Transverse colon (tissue), 4 donors: ENCODE data around the gene NPAS3. TPM values are rescaled to one million over a fixed set of nuclear protein-coding genes. Genes with fewer than 3 reads are reported as not detected.

ENCODE experiments used
- DNase-seq: peaks from one replicate; pipeline ENCODE4 v3.0.0-alpha.2; 2019
- H3K27ac ChIP-seq, 4 donors: fragments of 200-600 bp; sonication (generic); 2 replicates each; pipeline ENCODE4 v1.5.1; 2016 to 2018; ENCODE audit warnings: inconsistent platforms in 4 of 4
- H3K27me3 ChIP-seq: fragments of 200-600 bp; sonication (generic); 2 replicates; pipeline ENCODE4 v1.5.1; 2017; ENCODE audit warnings: inconsistent platforms
- H3K36me3 ChIP-seq, 4 donors: fragments of 200-600 bp; sonication (generic); 2 replicates each; pipeline ENCODE4 v1.5.1; 2017 to 2019; ENCODE audit warnings: inconsistent platforms in 4 of 4
- H3K4me1 ChIP-seq, 4 donors: fragments of 200-600 bp; sonication (generic); 2 replicates each; pipeline ENCODE4 v1.5.1; 2017 to 2020; ENCODE audit warnings: inconsistent platforms in 4 of 4
- H3K4me3 ChIP-seq, 4 donors: fragments of 200-600 bp; sonication (generic); 1 replicate in 1 of 4; 2 replicates in 3 of 4; pipeline versions ENCODE4 v1.5.1 to v1.6.1; 2017 to 2019; ENCODE audit warnings: inconsistent platforms in 4 of 4
- H3K9me3 ChIP-seq, 2 donors: fragments of 200-600 bp; sonication (generic); 2 replicates each; pipeline ENCODE4 v1.5.1; 2017 to 2019; ENCODE audit warnings: inconsistent platforms in 2 of 2
- CTCF ChIP-seq, 5 experiments: fragments of 200-600 bp in 3 of 5; fragments of 450-650 bp in 2 of 5; sonication (generic) in 3 of 5; IDR thresholded peaks; 1 replicate in 2 of 5; 2 replicates in 3 of 5; pipeline ENCODE4 v1.5.1; 2016 to 2017; ENCODE audit warnings: antibody characterized with exemption in 5 of 5, inconsistent platforms in 3 of 5, mild to moderate bottlenecking in 2 of 5, moderate library complexity in 1 of 5
- EP300 ChIP-seq: sonication (generic); formaldehyde crosslinking; IDR thresholded peaks from one replicate; pipeline ENCODE4 v1.6.1; 2017; ENCODE audit warnings: antibody characterized with exemption, low read depth
- POLR2A ChIP-seq: fragments of 450-650 bp; IDR thresholded peaks from one replicate; pipeline ENCODE4 v1.6.1; 2016; ENCODE audit warnings: antibody characterized with exemption, mild to moderate bottlenecking, moderate library complexity
- POLR2AphosphoS5 ChIP-seq, 3 donors: sonication (generic); formaldehyde crosslinking; IDR thresholded peaks; one replicate each; pipeline ENCODE4 v1.6.1; 2016; ENCODE audit warnings: antibody characterized with exemption in 3 of 3
- whole genome bisulfite sequencing, 2 donors: methylation state at CpG; one replicate each; pipeline ENCODE4 v1.1.5; 2018; ENCODE audit warnings: low coverage in 1 of 2; 5-methylcytosine and 5-hydroxymethylcytosine counted together
- in situ Hi-C, 4 donors: fragments of 200-750 bp; cut with MboI; loops; one replicate each; pipeline versions ENCODE4 v1.15.0 to v1.15.1; 2017; ENCODE audit warnings: low sequenced_read_pairs in 3 of 4, low pct_ligation_motif_present in 1 of 4, low pct_unique_long_range_greater_than_20kb in 1 of 4
- intact Hi-C: fragments of 100-400 bp; cut with DNase I; formaldehyde crosslinking; loops from one replicate; pipeline ENCODE4 v1.15.1; 2023; ENCODE audit warnings: low total_unique reads
- total RNA-seq, 4 donors: library from RNA; depleted of rRNA; stranded (reverse); fragments of >200 nt; gene quantifications; one replicate each; pipeline ENCODE4 v1.1.0, GENCODE V29; 2016

Gene NPAS3
- total RNA-seq, 4 donors from 2014 or later: 0.96 to 6.4 (median 1.8) TPM

- no peak for DNase-seq
- no peak for TF ChIP-seq CTCF (IDR thresholded peaks at IDR 0.05)
- TF ChIP-seq POLR2AphosphoS5 (IDR thresholded peaks at IDR 0.05): no peak
- no peak for TF ChIP-seq EP300
- TF ChIP-seq POLR2A: no peak
- Histone ChIP-seq H3K36me3 (no peaks in the 10 kb centered on the region), H3K27me3 (no peaks in the 10 kb centered on the region), H3K9me3 (no peaks in the 10 kb centered on the region), H3K27ac (no peak overlapping the region), H3K4me3 (no peak overlapping the region), H3K4me1 (no peaks in the 10 kb centered on the region)
- in situ Hi-C loops (loop anchor here in 2 of 4 donors (25.0 kb wide), 5 partner anchors 294 to 1194 kb away; no protein-coding TSS in a partner anchor), intact Hi-C loops (no loop called here)
- 42 to 59% methylated on average over 2 of the region's 2 CpGs for WGBS, 2 donors
Measured at GRCh38 chr14:33781236-33781635, 842.6 kb downstream of the NPAS3 start.

GRCh38 chr14:33782923-33783322 lies 844.2 kb downstream of the NPAS3 start:
- 92% methylated on average over 6 of the region's 6 CpGs for WGBS, 2 donors
- no peak for TF ChIP-seq EP300
- no peak for TF ChIP-seq POLR2AphosphoS5 (IDR thresholded peaks at IDR 0.05)
- TF ChIP-seq POLR2A: no peak
- no peaks in the 10 kb centered on the region for H3K4me1 ChIP-seq
- H3K36me3 ChIP-seq: no peaks in the 10 kb centered on the region
- no peak overlapping the region for H3K27ac ChIP-seq
- DNase-seq: no peak
- H3K27me3 ChIP-seq: no peaks in the 10 kb centered on the region
- no peaks in the 10 kb centered on the region for H3K9me3 ChIP-seq
- in situ Hi-C loops: loop anchor here in 2 of 4 donors (25.0 kb wide), 5 partner anchors 296 to 1196 kb away; no protein-coding TSS in a partner anchor
- intact Hi-C loops: no loop called here
- H3K4me3 ChIP-seq: no peak overlapping the region

GRCh38 chr14:33786091-33786825 lies 847.6 kb downstream of the NPAS3 start:
- no peak for DNase-seq
- 66 to 74% methylated on average over 3 to 4 of the region's 4 CpGs for WGBS, 2 donors
- Histone ChIP-seq H3K27ac (no peak overlapping the region), H3K36me3 (no peaks in the 10 kb centered on the region), H3K4me3 (no peak overlapping the region), H3K9me3 (no peaks in the 10 kb centered on the region), H3K4me1 (no peaks in the 10 kb centered on the region), H3K27me3 (no peaks in the 10 kb centered on the region)
- TF ChIP-seq CTCF (IDR thresholded peaks at IDR 0.05) (no peak), POLR2AphosphoS5 (IDR thresholded peaks at IDR 0.05) (no peak), EP300 (no peak), POLR2A (no peak)
- intact Hi-C loops (no loop called here), in situ Hi-C loops (loop anchor here in 2 of 4 donors (25.0 kb wide), 5 partner anchors 299 to 1199 kb away; no protein-coding TSS in a partner anchor)

GRCh38 chr14:33788161-33788560 lies 849.5 kb downstream of the NPAS3 start:
- intact Hi-C loops: no loop called here
- Histone ChIP-seq H3K9me3 (no peaks in the 10 kb centered on the region), H3K27me3 (no peaks in the 10 kb centered on the region), H3K36me3 (no peaks in the 10 kb centered on the region), H3K4me1 (peaks cover 0 to 12% (median 1%) of the 10 kb centered on the region in 4 donors), H3K4me3 (no peak overlapping the region), H3K27ac (no peak overlapping the region)
- in situ Hi-C loops: loop anchor here in 2 of 4 donors (25.0 kb wide), 5 partner anchors 301 to 1201 kb away; no protein-coding TSS in a partner anchor
- TF ChIP-seq CTCF (IDR thresholded peaks at IDR 0.05) (no peak), POLR2AphosphoS5 (IDR thresholded peaks at IDR 0.05) (no peak), EP300 (no peak), POLR2A (no peak)
- WGBS, 2 donors: 92 to 96% methylated on average over 10 to 11 of the region's 11 CpGs
- DNase-seq: no peak
